NCI-H526 (cell line): ENCODE results near the gene NF1.
"Not testable (repeated sequence)": the region's sequence is repeated elsewhere in the genome, so short reads cannot be mapped to it uniquely, and the experiment has no call there.

Experiments
- DNase-seq, 2 experiments: peaks; one replicate each; lab custom pipeline; 2025; lab: John Stamatoyannopoulos, UW

NF1 gene

GRCh38 chr17:31296142-31296541 is 201.4 kb downstream of the NF1 start:
- peak; percentile 95 to 97 for DNase-seq

DNA sequence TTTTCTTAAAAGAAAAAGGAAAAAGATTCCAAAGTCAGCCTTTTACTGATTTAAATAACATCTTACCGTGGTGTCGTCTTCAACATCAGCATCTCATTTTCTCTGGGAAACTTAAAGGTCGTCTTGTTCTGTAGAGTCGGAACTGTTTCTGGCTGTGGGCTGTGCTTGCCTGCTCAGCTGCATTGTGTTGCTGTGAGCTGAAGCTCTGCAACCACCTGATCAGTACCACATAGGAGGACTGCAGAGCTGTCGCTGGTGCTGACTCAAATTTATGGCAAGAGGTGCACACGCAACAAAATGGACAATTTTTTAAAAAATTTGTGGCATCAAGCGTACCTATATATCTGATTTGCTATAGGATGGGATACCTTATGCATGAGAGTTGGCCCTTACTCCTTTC is 202.3 kb downstream of the NF1 start, which contains the start of gene OMG:
Gene OMG (minus strand): TSS at position 150 of the 400 bp plus-strand sequence. CDS start 908 bp downstream, outside the sequence.
- peak; percentile 85 to 93 for DNase-seq

- no peak for DNase-seq
Measured at GRCh38 chr17:31299624-31300023, 204.8 kb downstream of the NF1 start.

GRCh38 chr17:31307640-31308039 is 212.9 kb downstream of the NF1 start:
- DNase-seq, result no peak

DNA sequence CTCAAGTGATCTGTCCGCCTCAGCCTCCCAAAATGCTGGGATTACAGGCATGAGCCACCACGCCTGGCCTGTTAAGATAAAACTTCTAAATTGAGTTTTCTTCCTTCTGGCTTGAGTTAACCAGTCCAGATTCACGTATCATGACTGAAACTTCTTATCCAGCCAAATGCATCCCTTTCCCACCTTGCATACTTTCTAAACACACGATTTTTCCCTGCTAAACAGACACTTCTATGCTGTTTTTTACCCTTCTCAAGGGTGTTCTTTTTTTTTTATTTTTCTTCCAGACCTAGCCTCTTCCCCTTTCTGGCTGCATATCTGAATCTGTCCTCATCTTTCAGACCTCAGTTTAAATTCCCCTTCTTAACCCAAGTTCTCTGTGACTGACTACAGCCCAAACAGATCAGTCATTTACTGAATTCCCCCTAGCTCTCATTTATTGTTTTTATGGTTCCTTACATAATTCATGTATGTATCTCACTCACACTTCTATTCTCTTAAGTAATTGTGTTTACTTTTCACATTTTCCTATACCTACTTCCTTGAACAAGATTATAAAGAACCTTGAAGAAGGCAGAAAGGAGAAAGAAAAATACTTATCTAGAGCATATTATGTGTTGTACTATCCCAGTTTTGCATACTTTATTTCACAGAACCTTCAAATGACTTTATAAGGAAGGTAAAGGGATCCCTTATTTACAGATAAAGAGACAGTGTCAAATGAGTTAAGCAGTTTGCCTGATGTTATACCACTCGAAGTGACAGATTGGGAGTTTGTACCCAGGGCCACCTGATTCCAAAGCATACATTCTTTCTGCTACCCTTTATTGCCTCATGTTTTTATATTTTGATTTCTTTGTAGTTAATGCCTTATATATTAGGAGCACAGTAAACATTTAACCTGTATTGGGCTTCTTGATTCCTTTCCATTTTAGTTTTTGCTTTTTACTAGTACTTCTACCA is 213.9 kb downstream of the NF1 start:
- DNase-seq, result peak in 1 of 2 experiments; percentile 20

DNA sequence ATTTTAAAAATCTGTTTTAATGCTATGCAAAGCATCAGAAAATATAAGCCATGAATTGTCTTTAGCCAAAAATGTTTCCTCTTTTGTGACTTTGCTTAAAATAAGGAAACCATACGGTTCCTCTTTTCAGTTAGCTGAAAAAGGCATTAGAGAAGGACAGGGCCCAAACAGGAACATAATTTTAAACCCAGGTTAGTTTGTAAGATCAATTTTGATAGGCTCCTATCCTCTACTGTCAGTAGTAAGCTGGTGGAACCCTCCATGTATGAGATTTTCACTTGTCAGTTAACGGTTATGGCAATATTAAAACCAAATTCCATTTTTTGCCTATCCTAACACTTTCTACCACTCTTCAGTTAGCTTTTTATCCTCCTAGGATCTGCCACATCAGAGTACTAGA is 214.8 kb downstream of the NF1 start:
- no peak for DNase-seq

- DNase-seq, result no peak
Measured at GRCh38 chr17:31310260-31310659, 215.5 kb downstream of the NF1 start.

- no peak for DNase-seq
Measured at GRCh38 chr17:31310886-31311285, 216.1 kb downstream of the NF1 start.

- DNase-seq, result no peak
Measured at GRCh38 chr17:31311526-31311925, 216.7 kb downstream of the NF1 start.

- DNase-seq, result not testable (repeated sequence)
Measured at GRCh38 chr17:31312223-31312622, 217.4 kb downstream of the NF1 start.

DNA sequence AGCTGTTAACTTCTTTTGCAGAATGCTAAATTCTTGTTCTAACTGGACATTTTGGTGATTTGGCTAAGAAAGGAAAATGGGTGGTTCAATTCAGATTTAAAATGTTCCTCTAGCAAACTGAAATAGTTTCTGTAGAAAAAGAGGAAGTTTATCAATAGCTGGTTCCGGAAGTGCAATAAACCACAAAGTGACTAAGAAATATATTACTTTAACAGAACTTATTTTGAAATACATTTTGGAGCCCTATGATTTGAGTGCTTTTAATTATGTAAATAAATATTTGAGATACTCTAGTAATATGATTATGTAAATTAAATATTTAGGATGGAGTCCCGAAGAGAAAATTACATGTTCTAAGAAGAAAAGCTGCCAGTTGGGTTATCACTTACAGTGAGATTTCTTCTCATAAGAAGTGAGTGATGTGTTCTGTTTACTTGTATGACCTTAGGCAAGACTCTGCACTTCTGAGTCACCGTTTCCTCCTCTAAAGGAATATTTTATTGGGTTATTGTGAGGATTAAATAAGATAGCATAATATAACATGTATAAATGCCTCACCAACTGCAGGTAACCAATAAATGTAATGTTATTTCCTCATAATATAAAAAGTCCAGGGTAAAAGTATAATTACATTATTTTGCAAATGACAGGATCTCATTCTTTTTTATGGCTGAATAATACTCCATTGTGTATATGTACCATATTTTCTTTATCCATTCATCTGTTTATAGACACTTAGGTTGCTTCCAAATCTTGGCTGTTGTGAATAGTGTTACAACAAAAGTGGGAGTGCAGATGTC is 219.4 kb downstream of the NF1 start, which contains the start of gene EVI2B:
Gene EVI2B (minus strand): TSS at position 73 of the 800 bp plus-strand sequence. CDS start 8,445 bp downstream, outside the sequence.
- no peak for DNase-seq

GRCh38 chr17:31314782-31315100 is 220.0 kb downstream of the NF1 start:
- peak; percentile 37 to 40 for DNase-seq

GRCh38 chr17:31318298-31318801 is 223.6 kb downstream of the NF1 start:
- peak; percentile 87 to 91 for DNase-seq

- DNase-seq, result peak; percentile 86 to 91
Measured at GRCh38 chr17:31318851-31319661, 224.3 kb downstream of the NF1 start.

GRCh38 chr17:31320241-31320640 is 225.5 kb downstream of the NF1 start:
- peak; percentile 35 to 66 for DNase-seq

DNA sequence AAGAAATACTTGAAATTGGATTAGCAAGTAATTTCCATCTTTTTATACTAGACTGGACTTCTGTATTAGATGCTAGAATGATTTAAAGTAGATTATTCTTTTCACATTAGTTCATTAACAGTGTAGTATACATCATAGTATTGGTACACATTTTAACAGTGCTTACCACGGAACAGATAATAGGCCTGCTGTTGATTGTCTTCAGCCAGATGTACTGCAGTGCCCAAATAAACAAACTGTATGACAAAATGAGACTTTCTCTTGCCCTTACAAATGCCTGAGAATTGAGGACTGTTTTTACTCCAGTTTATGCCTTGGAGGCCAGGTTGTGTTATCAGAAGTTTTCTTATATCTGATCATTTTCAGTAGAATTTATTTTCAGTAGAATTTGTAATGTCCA is 226.0 kb downstream of the NF1 start:
- DNase-seq, result peak in 1 of 2 experiments; percentile 43

DNA sequence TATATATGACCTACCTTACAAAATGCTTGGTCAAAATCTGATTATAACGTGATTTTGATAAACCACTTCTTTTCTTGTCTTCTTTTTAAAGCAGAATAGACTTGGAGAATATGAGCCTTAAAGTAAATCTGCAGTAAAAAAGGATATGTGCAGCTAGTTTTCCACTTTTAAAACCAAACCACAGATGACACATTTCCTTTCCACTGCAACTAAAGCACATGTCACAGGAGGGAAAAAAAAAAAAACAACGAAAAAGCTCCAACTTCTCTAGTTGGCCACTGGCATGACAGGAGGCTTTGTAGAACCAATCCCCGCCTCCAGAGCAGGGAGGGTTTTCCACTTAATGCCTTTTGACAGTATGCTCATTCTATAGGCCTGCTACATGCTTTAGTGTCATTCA is 226.7 kb downstream of the NF1 start, which contains the start of gene EVI2A:
Gene EVI2A (minus strand): TSS at position 142 of the 400 bp plus-strand sequence. CDS start 2,609 bp downstream, outside the sequence.
- DNase-seq, result peak in 1 of 2 experiments; percentile 33

GRCh38 chr17:31321966-31322365 is 227.2 kb downstream of the NF1 start:
- no peak for DNase-seq

- no peak for DNase-seq
Measured at GRCh38 chr17:31323551-31323950, 228.8 kb downstream of the NF1 start.

DNA sequence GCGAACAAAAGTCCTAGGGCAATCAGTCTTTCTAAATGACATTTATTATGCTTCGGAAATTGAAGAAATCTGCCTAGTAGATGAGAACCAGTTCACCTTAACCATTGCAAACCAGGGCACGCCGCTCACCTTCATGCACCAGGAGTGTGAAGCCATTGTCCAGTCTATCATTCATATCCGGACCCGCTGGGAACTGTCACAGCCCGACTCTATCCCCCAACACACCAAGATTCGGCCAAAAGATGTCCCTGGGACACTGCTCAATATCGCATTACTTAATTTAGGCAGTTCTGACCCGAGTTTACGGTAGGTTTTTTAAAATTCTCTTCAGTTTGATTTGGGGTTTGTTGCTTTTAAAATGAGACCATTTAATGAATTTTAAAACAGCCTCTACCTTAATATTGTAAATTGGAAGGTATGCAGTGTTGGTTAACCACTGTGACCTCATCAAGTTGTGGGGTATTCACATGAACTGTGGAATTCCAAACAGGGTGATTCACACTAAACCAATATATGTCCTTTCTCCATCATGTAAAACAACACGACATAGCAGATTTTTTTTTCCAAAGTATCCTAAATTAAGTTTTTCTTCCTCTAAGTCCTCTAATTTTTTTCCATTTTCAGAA is 232.9 kb downstream of the NF1 start:
- no peak for DNase-seq

GRCh38 chr17:31328160-31328535 is 233.4 kb downstream of the NF1 start:
- no peak for DNase-seq
